ENCODE data around the gene PHF12. TPM values are rescaled to one million over a fixed set of nuclear protein-coding genes. Genes with fewer than 3 reads are reported as not detected.

The PHF12 gene
- total RNA-seq, 1 donor from 2014 or later = 33.6 TPM

DNA sequence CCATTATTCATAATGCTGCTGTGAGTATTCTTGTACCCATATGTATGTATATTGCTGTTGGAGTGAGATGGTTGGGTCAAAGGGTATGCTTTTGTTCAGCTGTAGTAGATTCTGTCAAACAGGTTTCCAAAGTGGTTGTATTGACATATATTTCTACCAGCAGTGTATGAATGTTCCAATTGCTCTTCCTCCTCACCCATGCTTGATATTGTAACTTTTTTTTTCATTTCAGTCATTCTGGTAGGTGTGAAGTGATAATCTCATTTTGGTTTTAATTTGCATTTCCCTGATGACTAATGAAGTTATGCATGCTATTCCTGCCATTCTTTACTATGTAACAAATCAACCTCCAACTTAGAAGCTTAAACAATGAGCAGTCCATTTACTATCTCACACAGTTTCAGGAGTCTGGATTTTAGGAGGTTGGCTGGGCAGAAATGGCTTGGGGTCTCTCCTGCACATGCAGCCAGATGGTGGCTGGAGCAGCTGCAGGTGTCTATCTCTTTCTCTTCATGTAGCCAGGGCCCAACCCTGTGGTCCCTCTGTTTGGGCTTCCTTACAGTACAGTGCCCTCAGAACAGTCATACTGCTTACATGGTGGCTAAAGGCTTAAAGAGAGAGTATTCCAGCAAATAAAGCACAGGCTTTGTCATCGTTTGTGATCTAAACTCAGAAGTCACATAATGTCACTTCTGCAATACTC lies 75.3 kb downstream of the PHF12 start:
- DNase-seq (ENCODE audit: low spot score) = no peak
- Mint-ChIP-seq H3K27me3 (ENCODE audit: low read depth) (no peaks in the 10 kb centered on the region), H3K9me3 (ENCODE audit: low read depth) (no peaks in the 10 kb centered on the region), H3K27ac (ENCODE audit: unreplicated experiment) (no peak overlapping the region), H3K4me1 (ENCODE audit: low read depth) (no peaks in the 10 kb centered on the region), H3K4me3 (ENCODE audit: unreplicated experiment) (no peak overlapping the region), H3K36me3 (ENCODE audit: low read depth) (peaks cover 15% of the 10 kb centered on the region)
- TF ChIP-seq, protein P1, sequence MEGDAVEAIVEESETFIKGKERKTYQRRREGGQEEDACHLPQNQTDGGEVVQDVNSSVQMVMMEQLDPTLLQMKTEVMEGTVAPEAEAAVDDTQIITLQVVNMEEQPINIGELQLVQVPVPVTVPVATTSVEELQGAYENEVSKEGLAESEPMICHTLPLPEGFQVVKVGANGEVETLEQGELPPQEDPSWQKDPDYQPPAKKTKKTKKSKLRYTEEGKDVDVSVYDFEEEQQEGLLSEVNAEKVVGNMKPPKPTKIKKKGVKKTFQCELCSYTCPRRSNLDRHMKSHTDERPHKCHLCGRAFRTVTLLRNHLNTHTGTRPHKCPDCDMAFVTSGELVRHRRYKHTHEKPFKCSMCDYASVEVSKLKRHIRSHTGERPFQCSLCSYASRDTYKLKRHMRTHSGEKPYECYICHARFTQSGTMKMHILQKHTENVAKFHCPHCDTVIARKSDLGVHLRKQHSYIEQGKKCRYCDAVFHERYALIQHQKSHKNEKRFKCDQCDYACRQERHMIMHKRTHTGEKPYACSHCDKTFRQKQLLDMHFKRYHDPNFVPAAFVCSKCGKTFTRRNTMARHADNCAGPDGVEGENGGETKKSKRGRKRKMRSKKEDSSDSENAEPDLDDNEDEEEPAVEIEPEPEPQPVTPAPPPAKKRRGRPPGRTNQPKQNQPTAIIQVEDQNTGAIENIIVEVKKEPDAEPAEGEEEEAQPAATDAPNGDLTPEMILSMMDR (IDR thresholded peaks at IDR 0.05) = no peak

- TF ChIP-seq, protein P1 (IDR thresholded peaks at IDR 0.05) = no peak
- Mint-ChIP-seq H3K9me3 (ENCODE audit: low read depth) (no peaks in the 10 kb centered on the region), H3K27me3 (ENCODE audit: low read depth) (no peaks in the 10 kb centered on the region), H3K36me3 (ENCODE audit: low read depth) (peaks cover 7% of the 10 kb centered on the region), H3K27ac (ENCODE audit: unreplicated experiment) (no peak overlapping the region), H3K4me3 (ENCODE audit: unreplicated experiment) (no peak overlapping the region), H3K4me1 (ENCODE audit: low read depth) (no peaks in the 10 kb centered on the region)
- no peak for DNase-seq (ENCODE audit: low spot score)
These were observed 76.6 kb downstream of the PHF12 start for GRCh38 chr17:28874750-28875149.

GRCh38 chr17:28873839-28874238 lies 77.5 kb downstream of the PHF12 start:
- Mint-ChIP-seq H3K4me3 (ENCODE audit: unreplicated experiment) (no peak overlapping the region), H3K27ac (ENCODE audit: unreplicated experiment) (no peak overlapping the region), H3K4me1 (ENCODE audit: low read depth) (no peaks in the 10 kb centered on the region), H3K9me3 (ENCODE audit: low read depth) (no peaks in the 10 kb centered on the region), H3K27me3 (ENCODE audit: low read depth) (no peaks in the 10 kb centered on the region), H3K36me3 (ENCODE audit: low read depth) (peaks cover 3% of the 10 kb centered on the region)
- DNase-seq (ENCODE audit: low spot score) = no peak
- TF ChIP-seq, protein P1 (IDR thresholded peaks at IDR 0.05) = no peak

DNA sequence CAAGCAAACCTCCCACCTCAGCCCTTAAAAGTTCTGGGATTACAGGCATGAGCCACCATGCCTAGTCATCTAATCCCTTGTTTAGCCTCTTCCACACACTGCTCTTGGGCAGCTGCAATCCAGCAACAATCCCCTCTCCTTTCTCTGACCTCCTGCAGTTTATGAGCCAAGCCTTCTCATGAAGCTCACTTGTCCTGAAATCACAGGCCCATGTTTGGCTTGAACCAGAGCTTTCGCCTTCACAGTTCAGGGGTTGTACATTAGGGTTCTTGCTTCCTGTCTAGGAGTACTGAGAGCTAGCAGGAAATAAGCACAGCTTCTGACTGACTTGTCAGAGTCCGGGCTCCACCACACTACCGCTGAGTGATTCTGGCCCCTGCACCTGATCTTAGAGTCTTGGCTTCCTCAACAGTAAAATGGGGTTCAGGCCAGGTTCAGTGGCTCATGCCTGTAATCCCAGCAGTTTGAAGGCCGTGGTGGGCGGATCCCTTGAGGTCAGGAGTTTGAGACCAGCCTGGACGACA lies 80.2 kb downstream of the PHF12 start:
- no peak overlapping the region for H3K4me3 Mint-ChIP-seq (ENCODE audit: unreplicated experiment)
- no peaks in the 10 kb centered on the region for H3K9me3 Mint-ChIP-seq (ENCODE audit: low read depth)
- no peak for DNase-seq (ENCODE audit: low spot score)
- no peaks in the 10 kb centered on the region for H3K36me3 Mint-ChIP-seq (ENCODE audit: low read depth)
- no peak overlapping the region for H3K27ac Mint-ChIP-seq (ENCODE audit: unreplicated experiment)
- TF ChIP-seq, protein P1 (IDR thresholded peaks at IDR 0.05) = no peak
- H3K4me1 Mint-ChIP-seq (ENCODE audit: low read depth) = no peaks in the 10 kb centered on the region
- H3K27me3 Mint-ChIP-seq (ENCODE audit: low read depth) = no peaks in the 10 kb centered on the region

DNA sequence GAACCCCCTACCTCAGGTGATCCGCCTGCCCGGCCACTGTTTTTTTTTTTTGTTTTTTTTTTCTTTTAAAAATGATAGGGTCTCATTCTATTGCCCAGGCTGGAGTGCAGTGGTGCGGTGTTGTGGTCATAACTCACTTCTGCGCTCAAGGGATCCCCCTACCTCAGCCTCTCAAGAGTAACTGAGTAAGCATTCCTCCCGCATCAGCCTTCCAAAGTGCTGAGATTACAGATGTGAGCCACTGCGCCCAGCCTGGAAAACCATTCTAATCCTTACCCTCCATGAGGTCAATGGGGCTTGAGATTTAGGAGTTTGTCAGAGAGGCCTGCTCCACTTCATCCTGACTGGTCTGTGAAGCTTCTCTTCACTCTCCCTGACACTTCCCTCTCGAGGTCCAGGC lies 84.0 kb downstream of the PHF12 start:
- Mint-ChIP-seq H3K4me3 (ENCODE audit: unreplicated experiment) (no peak overlapping the region), H3K27me3 (ENCODE audit: low read depth) (no peaks in the 10 kb centered on the region), H3K36me3 (ENCODE audit: low read depth) (no peaks in the 10 kb centered on the region), H3K27ac (ENCODE audit: unreplicated experiment) (no peak overlapping the region), H3K4me1 (ENCODE audit: low read depth) (no peaks in the 10 kb centered on the region), H3K9me3 (ENCODE audit: low read depth) (no peaks in the 10 kb centered on the region)
- no peak for DNase-seq (ENCODE audit: low spot score)
- TF ChIP-seq, protein P1 (IDR thresholded peaks at IDR 0.05) = no peak

All from chondrocyte (in vitro differentiated cells).